MM.1S (cell line): ENCODE data around the gene GABRB3.

Experiments used
- DNase-seq: peaks from one replicate; pipeline ENCODE4 v3.0.0-alpha.2; 2015
- H2AFZ ChIP-seq: fragments of 300-600 bp; sonication (generic); 2 replicates; pipeline ENCODE4 v1.6.0; 2016; ENCODE audit warnings: antibody characterized with exemption, low read length
- H3F3A ChIP-seq: fragments of 300-600 bp; sonication (generic); 2 replicates; pipeline ENCODE4 v1.6.1; 2016; ENCODE audit warnings: mild to moderate bottlenecking, antibody characterized with exemption, low read length, moderate library complexity, mixed read lengths; ENCODE audit not compliant: insufficient read depth
- H3K27ac ChIP-seq: fragments of 300-600 bp; sonication (generic); 2 replicates; pipeline ENCODE4 v1.5.1; 2016; ENCODE audit warnings: mild to moderate bottlenecking, low read length
- H3K27me3 ChIP-seq: fragments of 300-600 bp; sonication (generic); replicated peaks from 2 replicates; pipeline ENCODE4 v1.6.0; 2016; ENCODE audit warnings: low read length; ENCODE audit not compliant: insufficient read depth
- H3K36me3 ChIP-seq: fragments of 300-600 bp; sonication (generic); replicated peaks from 2 replicates; pipeline ENCODE4 v1.6.1; 2016; ENCODE audit warnings: mild to moderate bottlenecking, low read length, mixed read lengths; ENCODE audit not compliant: insufficient read depth
- H3K4me1 ChIP-seq: fragments of 300-600 bp; sonication (generic); 2 replicates; pipeline ENCODE4 v1.6.1; 2016; ENCODE audit warnings: low read length, mixed read lengths
- H3K4me2 ChIP-seq: fragments of 300-600 bp; sonication (generic); 2 replicates; pipeline ENCODE4 v1.6.0; 2016; ENCODE audit warnings: low read depth, low read length
- H3K4me3 ChIP-seq: fragments of 300-600 bp; sonication (generic); 2 replicates; pipeline ENCODE4 v1.5.1; 2016; ENCODE audit warnings: low read length, mixed read lengths
- H3K79me2 ChIP-seq: fragments of 300-600 bp; sonication (generic); 2 replicates; pipeline ENCODE4 v1.6.1; 2016; ENCODE audit warnings: mixed run types, low read length, mixed read lengths
- H3K9ac ChIP-seq: fragments of 300-600 bp; sonication (generic); 2 replicates; pipeline ENCODE4 v1.6.1; 2016; ENCODE audit warnings: low read length, mixed read lengths
- H3K9me2 ChIP-seq: fragments of 300-600 bp; sonication (generic); replicated peaks from 2 replicates; pipeline ENCODE4 v1.6.1; 2016; ENCODE audit warnings: mild to moderate bottlenecking, low read length, mixed read lengths; ENCODE audit not compliant: insufficient read depth
- H3K9me3 ChIP-seq: fragments of 300-600 bp; sonication (generic); replicated peaks from 2 replicates; pipeline ENCODE4 v1.6.1; 2016; ENCODE audit warnings: mild to moderate bottlenecking, low read length, mixed read lengths; ENCODE audit not compliant: insufficient read depth
- H4K20me1 ChIP-seq: fragments of 300-600 bp; sonication (generic); 2 replicates; pipeline ENCODE4 v1.6.1; 2016; ENCODE audit warnings: mild to moderate bottlenecking, low read length, moderate library complexity, mixed read lengths; ENCODE audit not compliant: insufficient read depth
- EZH2 ChIP-seq: fragments of 300-600 bp; sonication (generic); optimal IDR thresholded peaks from 2 replicates; pipeline ENCODE3; 2017; ENCODE audit warnings: low read depth, mild to moderate bottlenecking, antibody characterized with exemption, low read length, mixed read lengths
- EZH2phosphoT487 ChIP-seq: fragments of 300-600 bp; sonication (generic); IDR thresholded peaks from 2 replicates; pipeline ENCODE4 v1.6.1; 2018; ENCODE audit warnings: antibody characterized with exemption, low read length
- TF ChIP-seq, protein P1 (sequence below): fragments of 300-600 bp; sonication (generic); IDR thresholded peaks from 2 replicates; pipeline ENCODE4 v1.5.1; 2016; ENCODE audit warnings: antibody characterized with exemption, low read length, mixed read lengths

GABRB3 gene

DNA sequence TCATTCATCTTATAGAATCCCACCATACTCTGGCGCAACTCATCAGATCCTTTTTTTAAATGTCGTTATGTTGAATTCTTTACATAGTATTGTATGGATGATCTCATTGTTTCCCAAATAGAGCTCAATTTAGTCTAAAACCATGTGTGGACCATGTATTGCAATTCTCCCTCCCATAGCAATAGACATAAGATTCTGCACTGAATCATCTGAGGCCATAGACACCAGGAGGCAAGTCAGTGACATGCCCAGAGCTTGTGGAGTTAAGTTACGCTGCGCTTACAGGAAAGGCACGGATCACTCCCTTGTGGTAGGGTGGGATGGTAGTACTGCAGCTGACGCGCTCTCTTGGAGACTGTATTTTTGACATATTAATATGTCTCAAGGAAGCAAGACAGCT lies 211.0 kb downstream of the GABRB3 start:
- H3K27me3 ChIP-seq, result no peaks in the 10 kb centered on the region
- H4K20me1 ChIP-seq, result no peaks in the 10 kb centered on the region
- no peaks in the 10 kb centered on the region for H3F3A ChIP-seq
- H3K4me1 ChIP-seq, result no peaks in the 10 kb centered on the region
- no peak overlapping the region for H3K9ac ChIP-seq
- H3K4me2 ChIP-seq, result no peak overlapping the region
- no peak overlapping the region for H3K4me3 ChIP-seq
- no peak overlapping the region for H2AFZ ChIP-seq
- no peaks in the 10 kb centered on the region for H3K79me2 ChIP-seq
- no peak for DNase-seq
- TF ChIP-seq, protein P1, sequence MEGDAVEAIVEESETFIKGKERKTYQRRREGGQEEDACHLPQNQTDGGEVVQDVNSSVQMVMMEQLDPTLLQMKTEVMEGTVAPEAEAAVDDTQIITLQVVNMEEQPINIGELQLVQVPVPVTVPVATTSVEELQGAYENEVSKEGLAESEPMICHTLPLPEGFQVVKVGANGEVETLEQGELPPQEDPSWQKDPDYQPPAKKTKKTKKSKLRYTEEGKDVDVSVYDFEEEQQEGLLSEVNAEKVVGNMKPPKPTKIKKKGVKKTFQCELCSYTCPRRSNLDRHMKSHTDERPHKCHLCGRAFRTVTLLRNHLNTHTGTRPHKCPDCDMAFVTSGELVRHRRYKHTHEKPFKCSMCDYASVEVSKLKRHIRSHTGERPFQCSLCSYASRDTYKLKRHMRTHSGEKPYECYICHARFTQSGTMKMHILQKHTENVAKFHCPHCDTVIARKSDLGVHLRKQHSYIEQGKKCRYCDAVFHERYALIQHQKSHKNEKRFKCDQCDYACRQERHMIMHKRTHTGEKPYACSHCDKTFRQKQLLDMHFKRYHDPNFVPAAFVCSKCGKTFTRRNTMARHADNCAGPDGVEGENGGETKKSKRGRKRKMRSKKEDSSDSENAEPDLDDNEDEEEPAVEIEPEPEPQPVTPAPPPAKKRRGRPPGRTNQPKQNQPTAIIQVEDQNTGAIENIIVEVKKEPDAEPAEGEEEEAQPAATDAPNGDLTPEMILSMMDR, result no peak
- no peak for TF ChIP-seq EZH2
- no peak for TF ChIP-seq EZH2phosphoT487
- H3K9me2 ChIP-seq, result no peaks in the 10 kb centered on the region
- no peaks in the 10 kb centered on the region for H3K36me3 ChIP-seq
- no peak overlapping the region for H3K27ac ChIP-seq
- H3K9me3 ChIP-seq, result no peaks in the 10 kb centered on the region

DNA sequence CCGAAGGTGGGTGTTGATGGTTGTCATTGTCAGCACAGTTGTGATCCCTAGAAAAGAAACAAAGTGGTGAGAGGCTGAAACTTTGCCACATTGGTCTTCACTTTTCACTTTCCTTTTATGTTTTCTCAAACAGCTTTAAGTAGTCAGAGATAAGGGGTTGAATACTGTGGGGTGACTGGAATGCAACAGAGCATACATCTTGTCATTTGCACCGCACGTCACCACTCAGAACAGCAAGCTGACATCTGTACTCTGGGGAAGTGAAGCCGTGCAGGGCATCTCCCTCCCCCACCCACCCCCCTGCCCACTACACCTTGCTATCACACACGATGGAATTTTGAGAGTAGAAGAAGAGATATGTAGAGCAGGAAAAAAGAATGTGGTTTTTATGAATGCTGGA lies 211.7 kb downstream of the GABRB3 start:
- Histone ChIP-seq H3K9ac (no peak overlapping the region), H3K36me3 (no peaks in the 10 kb centered on the region), H3K27me3 (no peaks in the 10 kb centered on the region), H3K4me2 (no peak overlapping the region), H3K9me2 (no peaks in the 10 kb centered on the region), H2AFZ (no peak overlapping the region), H3F3A (no peaks in the 10 kb centered on the region), H3K27ac (no peak overlapping the region), H3K4me1 (no peaks in the 10 kb centered on the region), H3K79me2 (no peaks in the 10 kb centered on the region), H4K20me1 (no peaks in the 10 kb centered on the region), H3K4me3 (no peak overlapping the region), H3K9me3 (no peaks in the 10 kb centered on the region)
- TF ChIP-seq EZH2 (no peak), EZH2phosphoT487 (no peak)
- TF ChIP-seq, protein P1, result no peak
- no peak for DNase-seq

DNA sequence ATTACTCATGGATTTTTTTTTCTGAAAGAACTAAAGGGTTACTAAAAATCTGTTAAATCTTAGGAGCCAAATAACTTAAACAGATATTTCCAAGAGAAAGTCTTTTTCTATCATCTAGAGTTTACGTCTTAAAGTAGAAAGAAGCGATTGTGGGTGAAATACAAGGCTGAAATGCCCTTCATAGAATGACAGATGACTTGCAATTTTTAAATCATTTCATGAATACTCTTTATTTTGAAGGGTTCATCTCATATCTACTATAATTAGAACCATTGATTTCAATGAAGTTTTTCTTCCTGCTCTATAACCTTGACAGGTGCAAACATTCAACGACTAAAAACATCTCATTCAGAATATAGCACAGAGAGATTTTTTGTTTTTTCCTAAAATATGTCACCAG lies 217.0 kb downstream of the GABRB3 start:
- no peak overlapping the region for H3K9ac ChIP-seq
- TF ChIP-seq EZH2phosphoT487 (no peak), EZH2 (no peak)
- TF ChIP-seq, protein P1, result no peak
- H3K4me3 ChIP-seq, result no peak overlapping the region
- no peak overlapping the region for H2AFZ ChIP-seq
- no peak overlapping the region for H3K4me2 ChIP-seq
- H3K27me3 ChIP-seq, result no peaks in the 10 kb centered on the region
- H3K36me3 ChIP-seq, result no peaks in the 10 kb centered on the region
- DNase-seq, result no peak
- no peaks in the 10 kb centered on the region for H3K9me3 ChIP-seq
- H3K9me2 ChIP-seq, result no peaks in the 10 kb centered on the region
- no peaks in the 10 kb centered on the region for H3K4me1 ChIP-seq
- H4K20me1 ChIP-seq, result no peaks in the 10 kb centered on the region
- H3K79me2 ChIP-seq, result no peaks in the 10 kb centered on the region
- H3K27ac ChIP-seq, result no peak overlapping the region
- H3F3A ChIP-seq, result no peaks in the 10 kb centered on the region
